Body of pancreas (tissue), 4 donors: Measurements from ENCODE around the gene TBK1.

Experiments
- CTCF ChIP-seq, 7 experiments: fragments of 450-650 bp in 4 of 7; fragments of 200-600 bp in 3 of 7; sonication (generic) in 3 of 7; IDR thresholded peaks; one replicate each; pipeline ENCODE4 v1.5.1; 2016 to 2019; ENCODE audit warnings: antibody characterized with exemption in 7 of 7
- POLR2A ChIP-seq, 3 donors: fragments of 450-650 bp; IDR thresholded peaks; one replicate each; pipeline ENCODE4 v1.6.1; 2016; ENCODE audit warnings: antibody characterized with exemption in 3 of 3, mild to moderate bottlenecking in 2 of 3

DNA sequence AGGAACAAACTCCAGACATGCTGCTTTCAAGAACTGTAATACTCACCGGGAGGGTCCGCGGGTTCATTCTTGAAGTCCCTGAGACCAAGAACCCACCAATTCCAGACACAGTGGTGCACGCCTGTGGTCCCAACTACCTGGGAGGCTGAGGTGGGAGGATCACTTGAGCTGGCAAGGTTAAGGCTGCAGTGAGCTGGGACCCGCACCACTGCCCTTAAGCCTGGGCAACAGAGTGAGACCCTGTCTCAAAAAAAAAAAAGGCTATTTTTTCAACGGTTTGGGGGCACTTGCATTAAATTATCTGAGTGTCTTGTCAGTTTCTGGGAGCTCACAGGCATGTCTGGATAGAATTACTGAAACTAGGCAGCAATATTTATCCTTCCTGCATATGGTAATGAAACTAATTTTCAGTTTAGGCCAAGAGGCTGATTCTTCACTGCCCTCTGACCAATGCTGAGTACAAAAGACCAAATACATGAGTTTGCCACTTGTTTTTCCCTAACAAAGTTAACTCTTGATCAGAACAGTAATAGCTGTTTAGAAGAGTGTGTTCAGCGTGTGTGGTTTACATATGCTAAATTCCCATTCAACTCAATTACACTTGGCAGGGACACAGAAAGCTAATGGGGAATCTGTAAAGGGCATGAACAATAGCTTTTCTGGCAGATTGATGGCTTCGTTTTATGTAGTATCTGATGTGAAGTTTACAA, 92.6 kb downstream of the TBK1 start:
- TF ChIP-seq POLR2A (IDR thresholded peaks at IDR 0.05): no peak
- TF ChIP-seq CTCF (IDR thresholded peaks at IDR 0.05): no peak
